DOHH2 (cell line): ENCODE data around the gene SLC6A9.

ENCODE experiments used
- H3F3A ChIP-seq: fragments of 200-600 bp; sonication (generic), shearing (Covaris generic); 2 replicates; pipeline ENCODE4 v1.6.0; 2016; ENCODE audit warnings: antibody characterized with exemption, mild to moderate bottlenecking; ENCODE audit not compliant: control insufficient read depth, insufficient read depth
- H3K27ac ChIP-seq: fragments of 200-600 bp; sonication (generic); 2 replicates; pipeline ENCODE4 v1.5.1; 2014; ENCODE audit warnings: low read depth, mild to moderate bottlenecking, low read length, moderate library complexity
- H3K27me3 ChIP-seq: fragments of 200-600 bp; sonication (generic); 2 replicates; pipeline ENCODE4 v1.6.1; 2014; ENCODE audit warnings: mild to moderate bottlenecking, low read length, mixed read lengths; ENCODE audit not compliant: control insufficient read depth
- H3K36me3 ChIP-seq: fragments of 200-600 bp; sonication (generic); 2 replicates; pipeline ENCODE4 v1.6.1; 2014; ENCODE audit warnings: mild to moderate bottlenecking, low read length, moderate library complexity, mixed read lengths; ENCODE audit not compliant: control insufficient read depth
- H3K4me1 ChIP-seq: fragments of 200-600 bp; sonication (generic); 2 replicates; pipeline ENCODE4 v1.6.1; 2014; ENCODE audit warnings: mild to moderate bottlenecking, low read length, mixed read lengths; ENCODE audit not compliant: control insufficient read depth
- H3K4me2 ChIP-seq: fragments of 200-600 bp; sonication (generic); 2 replicates; pipeline ENCODE4 v1.6.0; 2014; ENCODE audit warnings: mild to moderate bottlenecking, low read length, moderate library complexity
- H3K4me3 ChIP-seq: fragments of 200-600 bp; sonication (generic); 2 replicates; pipeline ENCODE4 v1.5.1; 2014; ENCODE audit warnings: mild to moderate bottlenecking, low read length, mixed read lengths
- H3K79me2 ChIP-seq: fragments of 200-600 bp; sonication (generic); 2 replicates; pipeline ENCODE4 v1.6.1; 2014; ENCODE audit warnings: mild to moderate bottlenecking, low read length, mixed read lengths; ENCODE audit not compliant: control insufficient read depth
- H3K9me2 ChIP-seq: fragments of 200-600 bp; sonication (generic); replicated peaks from 2 replicates; pipeline ENCODE4 v1.6.1; 2014; ENCODE audit warnings: mild to moderate bottlenecking, low read length, mixed read lengths; ENCODE audit not compliant: control insufficient read depth
- H3K9me3 ChIP-seq: fragments of 200-600 bp; sonication (generic); 2 replicates; pipeline ENCODE4 v1.6.1; 2014; ENCODE audit warnings: antibody characterized with exemption, low read length, mixed read lengths; ENCODE audit not compliant: control insufficient read depth, insufficient read depth
- H4K20me1 ChIP-seq: fragments of 200-600 bp; sonication (generic); 2 replicates; pipeline ENCODE4 v1.6.0; 2014; ENCODE audit warnings: low read depth, mild to moderate bottlenecking, antibody characterized with exemption, low read length, moderate library complexity; ENCODE audit not compliant: control insufficient read depth, insufficient read depth
- EZH2phosphoT487 ChIP-seq: fragments of 200-600 bp; sonication (generic); IDR thresholded peaks from 2 replicates; pipeline ENCODE4 v1.6.1; 2017; ENCODE audit warnings: borderline replicate concordance, mild to moderate bottlenecking, antibody characterized with exemption, low read length, moderate library complexity, mixed read lengths
- TF ChIP-seq, protein P1 (sequence below): fragments of 200-600 bp; sonication (generic); IDR thresholded peaks from one replicate; pipeline ENCODE4 v1.5.1; 2014; ENCODE audit warnings: antibody characterized with exemption, mild to moderate bottlenecking, low read depth, low read length; ENCODE audit not compliant: poor library complexity, severe bottlenecking

SLC6A9 gene

DNA sequence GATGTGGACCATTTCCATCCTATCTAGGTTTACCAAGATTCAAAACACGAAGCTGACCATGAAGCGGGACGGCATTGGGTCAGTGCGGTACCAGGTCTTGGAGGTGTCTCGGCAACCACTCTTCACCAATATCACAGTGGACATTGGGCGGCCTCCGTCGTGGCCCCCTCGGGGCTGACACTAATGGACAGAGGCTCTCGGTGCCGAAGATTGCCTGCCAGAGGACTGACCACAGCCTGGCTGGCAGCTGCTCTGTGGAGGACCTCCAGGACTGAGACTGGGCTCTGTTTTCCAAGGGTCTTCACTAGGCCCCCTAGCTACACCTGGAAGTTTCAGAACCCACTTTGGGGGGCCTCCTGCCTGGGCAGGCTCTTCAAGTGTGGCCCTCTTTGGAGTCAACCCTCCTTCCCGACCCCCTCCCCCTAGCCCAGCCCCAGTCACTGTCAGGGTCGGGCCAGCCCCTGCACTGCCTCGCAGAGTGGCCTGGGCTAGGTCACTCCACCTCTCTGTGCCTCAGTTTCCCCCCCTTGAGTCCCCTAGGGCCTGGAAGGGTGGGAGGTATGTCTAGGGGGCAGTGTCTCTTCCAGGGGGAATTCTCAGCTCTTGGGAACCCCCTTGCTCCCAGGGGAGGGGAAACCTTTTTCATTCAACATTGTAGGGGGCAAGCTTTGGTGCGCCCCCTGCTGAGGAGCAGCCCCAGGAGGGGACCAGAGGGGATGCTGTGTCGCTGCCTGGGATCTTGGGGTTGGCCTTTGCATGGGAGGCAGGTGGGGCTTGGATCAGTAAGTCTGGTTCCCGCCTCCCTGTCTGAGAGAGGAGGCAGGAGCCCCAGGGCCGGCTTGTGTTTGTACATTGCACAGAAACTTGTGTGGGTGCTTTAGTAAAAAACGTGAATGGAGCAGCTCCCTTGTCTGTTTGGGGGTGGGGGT is 40.7 kb downstream of the SLC6A9 start:
- Histone ChIP-seq H3K79me2 (no peaks in the 10 kb centered on the region), H3K4me2 (peak overlapping the region; percentile 96), H3K4me1 (peaks cover 47% of the 10 kb centered on the region), H3K36me3 (peaks cover 13% of the 10 kb centered on the region), H4K20me1 (no peaks in the 10 kb centered on the region), H3K9me2 (no peaks in the 10 kb centered on the region), H3K4me3 (peak overlapping the region; percentile 73), H3F3A (peaks cover 15% of the 10 kb centered on the region), H3K27ac (no peak overlapping the region), H3K27me3 (no peaks in the 10 kb centered on the region), H3K9me3 (no peaks in the 10 kb centered on the region)
- TF ChIP-seq, protein P1, sequence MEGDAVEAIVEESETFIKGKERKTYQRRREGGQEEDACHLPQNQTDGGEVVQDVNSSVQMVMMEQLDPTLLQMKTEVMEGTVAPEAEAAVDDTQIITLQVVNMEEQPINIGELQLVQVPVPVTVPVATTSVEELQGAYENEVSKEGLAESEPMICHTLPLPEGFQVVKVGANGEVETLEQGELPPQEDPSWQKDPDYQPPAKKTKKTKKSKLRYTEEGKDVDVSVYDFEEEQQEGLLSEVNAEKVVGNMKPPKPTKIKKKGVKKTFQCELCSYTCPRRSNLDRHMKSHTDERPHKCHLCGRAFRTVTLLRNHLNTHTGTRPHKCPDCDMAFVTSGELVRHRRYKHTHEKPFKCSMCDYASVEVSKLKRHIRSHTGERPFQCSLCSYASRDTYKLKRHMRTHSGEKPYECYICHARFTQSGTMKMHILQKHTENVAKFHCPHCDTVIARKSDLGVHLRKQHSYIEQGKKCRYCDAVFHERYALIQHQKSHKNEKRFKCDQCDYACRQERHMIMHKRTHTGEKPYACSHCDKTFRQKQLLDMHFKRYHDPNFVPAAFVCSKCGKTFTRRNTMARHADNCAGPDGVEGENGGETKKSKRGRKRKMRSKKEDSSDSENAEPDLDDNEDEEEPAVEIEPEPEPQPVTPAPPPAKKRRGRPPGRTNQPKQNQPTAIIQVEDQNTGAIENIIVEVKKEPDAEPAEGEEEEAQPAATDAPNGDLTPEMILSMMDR, result peak; percentile 71
- no peak for TF ChIP-seq EZH2phosphoT487

DNA sequence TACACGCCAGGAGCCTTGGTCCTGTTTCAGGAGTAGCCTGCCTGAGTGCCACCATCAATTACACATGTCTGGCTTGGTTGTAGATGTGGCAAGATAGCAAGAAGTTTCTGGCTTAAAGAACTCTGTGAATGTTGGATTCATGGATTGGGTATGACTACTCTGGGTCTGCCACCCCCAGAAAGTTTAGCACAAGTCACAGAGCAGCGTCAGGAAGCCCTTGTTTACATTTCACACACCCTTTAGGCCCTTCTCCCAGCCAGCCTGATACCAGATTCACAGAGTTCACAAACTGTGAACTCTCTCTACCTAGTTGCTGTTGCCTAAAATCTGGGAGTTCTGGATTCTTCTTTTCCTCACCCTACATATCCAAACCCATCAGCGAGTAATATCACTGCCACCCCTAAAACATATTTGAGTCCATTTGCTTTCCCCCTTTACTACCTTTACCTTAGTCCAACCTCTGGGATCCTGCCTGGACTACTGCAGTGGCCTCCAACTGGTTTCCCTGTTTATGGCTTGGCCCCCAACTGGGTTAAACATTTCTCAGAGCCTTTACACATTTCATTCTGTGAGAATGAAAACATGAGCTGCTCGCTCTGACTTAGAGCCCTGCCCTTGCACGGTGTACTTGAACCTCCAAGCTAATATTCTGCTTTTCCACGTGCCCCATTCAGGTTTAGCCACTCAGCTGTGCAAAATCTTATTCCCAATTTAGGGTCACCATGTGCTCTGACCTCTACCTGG is 43.9 kb downstream of the SLC6A9 start:
- no peak overlapping the region for H3K4me2 ChIP-seq
- H3K9me2 ChIP-seq, result no peaks in the 10 kb centered on the region
- TF ChIP-seq EZH2phosphoT487, result no peak
- TF ChIP-seq, protein P1, result no peak
- peaks cover 18% of the 10 kb centered on the region for H3K4me1 ChIP-seq
- peaks cover 24% of the 10 kb centered on the region for H3K36me3 ChIP-seq
- H4K20me1 ChIP-seq, result no peaks in the 10 kb centered on the region
- peaks cover 12% of the 10 kb centered on the region for H3F3A ChIP-seq
- no peak overlapping the region for H3K27ac ChIP-seq
- H3K79me2 ChIP-seq, result peaks cover 8% of the 10 kb centered on the region
- H3K9me3 ChIP-seq, result no peaks in the 10 kb centered on the region
- no peaks in the 10 kb centered on the region for H3K27me3 ChIP-seq
- H3K4me3 ChIP-seq, result no peak overlapping the region

DNA sequence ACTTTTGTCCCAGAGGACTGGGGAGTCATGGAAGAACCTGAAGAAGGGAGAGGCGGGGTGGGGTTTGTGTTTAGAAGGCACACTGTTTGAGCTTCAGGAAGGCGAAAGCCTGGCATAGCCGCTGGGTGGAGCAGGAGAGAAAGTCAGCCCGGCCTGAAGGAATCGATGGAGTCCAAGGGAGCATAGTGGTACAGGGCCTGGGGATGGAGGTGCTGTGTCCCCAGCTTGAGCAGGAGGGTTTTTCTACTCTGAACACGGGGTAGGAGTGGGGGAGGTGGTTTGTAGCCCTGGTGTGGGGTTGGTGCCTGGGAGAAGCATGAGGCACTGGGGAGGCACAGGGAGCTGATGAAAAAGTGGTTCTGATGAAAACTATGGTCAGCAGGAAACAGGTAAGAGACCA is 44.5 kb downstream of the SLC6A9 start:
- Histone ChIP-seq H3K4me1 (peaks cover 13% of the 10 kb centered on the region), H3K27ac (no peak overlapping the region), H3K4me3 (no peak overlapping the region)

More for the DNA sequence above, 44.5 kb downstream of the SLC6A9 start:
- H3K9me2 ChIP-seq, result no peaks in the 10 kb centered on the region
- no peaks in the 10 kb centered on the region for H4K20me1 ChIP-seq
- H3K4me2 ChIP-seq, result no peak overlapping the region
- peaks cover 25% of the 10 kb centered on the region for H3K36me3 ChIP-seq
- no peak for TF ChIP-seq EZH2phosphoT487
- TF ChIP-seq, protein P1, result no peak
- H3K9me3 ChIP-seq, result no peaks in the 10 kb centered on the region
- no peaks in the 10 kb centered on the region for H3K27me3 ChIP-seq
- peaks cover 12% of the 10 kb centered on the region for H3F3A ChIP-seq
- H3K79me2 ChIP-seq, result peaks cover 14% of the 10 kb centered on the region
